Prostate gland (tissue), 2 donors: ENCODE results near the gene FAM237B.

Experiments
- CTCF ChIP-seq, 4 experiments: fragments of 200-600 bp in 2 of 4; fragments of 450-650 bp in 2 of 4; sonication (generic) in 2 of 4; IDR thresholded peaks; 1 replicate in 3 of 4; 2 replicates in 1 of 4; pipeline ENCODE4 v1.5.1; 2016 to 2019; ENCODE audit warnings: antibody characterized with exemption in 4 of 4, mild to moderate bottlenecking in 2 of 4, moderate library complexity in 2 of 4
- POLR2A ChIP-seq: fragments of 450-650 bp; IDR thresholded peaks from one replicate; pipeline ENCODE4 v1.6.1; 2016; ENCODE audit warnings: antibody characterized with exemption, mild to moderate bottlenecking
- POLR2AphosphoS5 ChIP-seq: sonication (generic); formaldehyde crosslinking; IDR thresholded peaks from one replicate; pipeline ENCODE4 v1.6.1; 2017; ENCODE audit warnings: antibody characterized with exemption

- TF ChIP-seq CTCF (IDR thresholded peaks at IDR 0.05) (no peak), POLR2A (no peak), POLR2AphosphoS5 (no peak)
Observed at GRCh38 chr7:90334193-90334843, 13.2 kb upstream of the FAM237B start.
